Activated naive CD4-positive, alpha-beta T cell treated with anti-CD3 and anti-CD28 coated beads, Interleukin-2, amount 50 U/mL, for 16 hours (primary cell): ENCODE measurements around the gene SUSD4.

ENCODE experiments used
- DNase-seq: peaks from one replicate; pipeline ENCODE4 v3.0.0-alpha.2; 2020

SUSD4 gene

DNA sequence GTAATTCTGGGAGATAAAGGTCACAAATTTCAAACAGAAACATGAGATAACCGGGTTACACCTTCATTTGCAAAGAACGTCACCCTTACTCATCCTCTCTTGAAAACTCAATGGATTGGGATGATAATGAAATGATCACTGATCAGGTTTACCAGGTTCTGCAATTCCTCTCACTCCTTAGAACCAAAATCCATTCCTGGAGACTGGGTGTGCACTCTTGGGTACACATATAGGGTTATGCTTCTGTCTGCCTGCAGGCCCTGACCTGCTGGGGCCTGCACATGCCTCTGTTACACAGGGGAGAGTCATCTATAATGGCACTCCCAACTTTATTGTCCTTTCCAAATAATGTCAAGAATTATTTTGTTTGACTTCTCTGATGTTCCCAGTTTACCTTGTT lies 8.3 kb downstream of the SUSD4 start:
- no peak for DNase-seq

DNA sequence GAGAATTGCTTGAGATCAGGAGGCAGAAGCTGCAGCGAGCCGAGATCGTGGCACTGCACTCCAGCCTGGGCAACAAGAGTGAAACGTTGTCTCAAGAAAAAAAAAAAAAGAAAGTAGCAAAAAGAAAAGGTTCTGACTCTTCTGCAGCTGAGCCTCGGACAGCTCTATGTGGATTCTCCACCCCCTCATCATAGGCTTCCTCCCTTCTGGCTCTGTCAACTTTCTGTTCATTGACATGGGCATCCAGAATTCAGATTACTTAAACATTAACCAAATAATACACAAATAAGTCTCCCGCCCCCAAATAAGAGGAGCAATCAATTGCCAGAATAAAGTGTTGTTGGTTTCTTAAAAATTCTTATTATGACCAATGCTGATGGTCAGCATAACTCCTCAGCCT lies 10.0 kb downstream of the SUSD4 start:
- DNase-seq = no peak

DNA sequence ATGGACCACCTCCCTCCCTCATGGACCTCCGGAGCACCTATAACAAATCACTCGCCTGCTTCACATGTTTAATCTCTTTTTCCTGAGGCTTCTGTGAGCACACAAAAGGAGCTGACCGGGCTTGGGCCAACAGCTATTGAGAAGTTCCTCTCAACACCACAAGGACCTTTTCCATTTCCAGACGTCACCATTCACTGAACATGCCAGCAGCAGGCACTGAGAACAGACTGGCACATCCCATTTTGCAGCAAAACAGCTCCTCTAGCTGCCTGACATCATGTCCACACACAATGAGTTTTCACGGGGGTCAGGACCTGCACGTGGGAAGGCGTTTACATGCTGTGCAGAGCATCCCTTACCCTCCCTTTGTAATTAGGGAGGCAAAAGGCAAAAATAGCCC lies 11.0 kb downstream of the SUSD4 start:
- no peak for DNase-seq

DNA sequence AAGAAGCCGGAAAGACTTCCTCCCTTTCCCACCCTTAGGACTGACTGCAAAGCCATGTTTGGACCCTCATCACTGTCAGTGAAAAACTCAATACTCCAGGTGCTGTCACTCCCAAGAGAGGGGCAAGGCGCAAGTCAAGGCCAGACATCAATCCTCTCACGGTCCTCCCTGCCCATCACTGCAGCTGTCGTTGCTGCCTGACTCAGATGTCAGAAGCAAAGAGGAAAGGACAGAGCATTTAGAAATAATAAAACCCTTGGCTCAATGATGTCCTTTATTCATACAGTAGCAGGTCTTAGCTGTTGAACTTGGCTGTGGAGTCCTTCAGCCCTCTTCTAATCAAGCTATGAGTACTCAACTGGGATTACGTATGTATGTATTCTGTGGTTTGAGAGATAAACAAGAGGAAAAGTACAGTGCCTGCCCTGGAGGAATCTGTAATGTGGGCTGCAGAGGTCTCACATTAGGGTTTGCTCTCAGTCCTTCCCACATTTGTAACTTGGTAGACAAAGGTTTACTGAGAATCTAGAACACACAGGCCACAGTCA lies 13.5 kb downstream of the SUSD4 start:
- no peak for DNase-seq

DNA sequence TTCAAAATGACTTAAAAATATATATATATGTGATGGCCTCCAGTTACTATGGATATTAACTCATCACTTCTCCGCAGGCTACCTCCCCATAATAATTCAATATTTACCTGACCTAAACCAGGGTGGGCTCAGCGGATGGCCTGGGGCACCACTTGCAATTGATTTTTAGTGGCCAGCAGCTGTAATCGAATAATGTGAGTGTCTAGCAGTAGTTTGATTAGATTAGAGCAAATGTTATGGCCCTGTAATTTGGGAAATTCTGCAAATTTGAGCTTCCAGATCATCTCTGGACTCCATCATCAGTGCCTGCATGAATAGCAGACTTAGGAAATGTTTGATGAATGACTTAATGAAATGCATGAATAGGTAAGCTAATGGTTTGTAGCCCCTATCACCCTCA lies 14.7 kb downstream of the SUSD4 start:
- no peak for DNase-seq

DNA sequence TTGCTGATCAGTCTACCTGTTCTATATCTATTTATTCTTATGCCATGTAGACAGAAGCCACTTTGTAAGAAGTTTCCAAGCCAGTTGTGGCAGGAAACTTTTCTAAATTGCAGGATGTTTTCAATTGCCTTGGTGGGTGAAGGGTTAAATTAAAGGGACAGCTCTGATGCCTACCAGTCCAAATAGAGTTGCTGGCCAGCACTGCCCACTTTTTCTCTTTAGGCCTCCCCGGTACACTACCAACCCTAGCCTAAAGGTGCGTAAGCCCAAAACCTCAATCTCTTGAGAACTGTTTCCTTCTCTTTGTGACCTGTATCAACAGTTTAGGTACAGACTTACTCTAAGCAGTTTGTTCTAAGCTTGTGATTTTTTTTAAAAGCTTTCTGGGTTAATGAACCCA lies 15.5 kb downstream of the SUSD4 start:
- DNase-seq = no peak

DNA sequence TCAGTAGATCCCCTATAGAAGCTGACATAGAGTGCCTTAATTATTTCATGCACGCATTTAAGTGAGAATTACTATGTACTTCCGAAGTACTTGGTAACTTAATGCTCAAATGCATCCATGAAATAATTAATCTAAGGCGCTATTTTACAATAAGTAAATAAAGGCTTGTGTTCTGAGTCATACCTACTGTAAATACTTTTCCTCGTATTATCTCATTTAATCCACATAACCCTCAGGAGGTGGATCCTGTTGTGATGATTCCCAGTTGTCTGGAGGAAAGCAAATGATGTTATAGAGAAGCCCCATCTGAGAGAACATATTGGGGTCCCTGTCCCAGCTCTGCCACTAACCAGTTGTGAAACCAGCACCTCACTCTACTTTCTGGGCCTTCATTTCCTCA lies 16.4 kb downstream of the SUSD4 start:
- no peak for DNase-seq

DNA sequence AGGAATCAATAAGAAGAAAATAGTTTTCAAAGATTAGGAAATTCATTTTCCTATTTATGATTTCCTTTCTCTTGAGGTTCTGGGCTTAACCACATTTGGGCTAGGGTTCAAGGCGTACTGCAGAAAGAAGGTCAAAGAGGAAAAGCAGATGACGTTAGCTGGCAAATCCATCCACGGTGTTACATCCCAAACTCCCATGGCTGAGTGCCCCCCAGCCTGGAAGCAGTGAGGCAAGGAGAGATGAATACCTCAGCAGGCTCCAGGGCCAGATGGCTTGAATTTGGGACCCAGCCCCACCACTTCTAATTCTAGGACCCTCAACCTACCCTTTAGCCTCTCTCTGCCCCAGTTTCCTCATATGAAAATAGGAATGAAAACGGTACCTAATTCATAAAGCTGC lies 17.7 kb downstream of the SUSD4 start:
- no peak for DNase-seq

DNA sequence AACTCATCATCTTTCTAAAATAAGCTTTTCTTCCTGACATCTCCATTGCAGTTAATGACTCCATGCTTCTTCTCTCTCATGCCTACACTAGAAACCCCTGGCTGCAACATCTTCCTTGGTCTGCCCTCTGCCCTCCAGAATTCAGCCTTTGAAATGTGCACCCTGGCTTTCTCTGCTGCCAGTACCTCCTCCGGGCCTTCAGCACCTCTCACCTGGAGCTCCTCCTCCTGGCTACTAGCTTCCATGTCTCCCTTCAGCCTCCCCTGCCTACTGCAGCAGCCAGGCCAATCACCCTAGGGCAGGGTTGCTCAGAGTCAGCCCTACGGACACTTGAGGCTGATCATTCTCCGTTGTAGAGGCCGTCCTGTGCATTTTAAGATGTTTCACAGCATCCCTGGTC lies 18.3 kb downstream of the SUSD4 start:
- DNase-seq = no peak

DNA sequence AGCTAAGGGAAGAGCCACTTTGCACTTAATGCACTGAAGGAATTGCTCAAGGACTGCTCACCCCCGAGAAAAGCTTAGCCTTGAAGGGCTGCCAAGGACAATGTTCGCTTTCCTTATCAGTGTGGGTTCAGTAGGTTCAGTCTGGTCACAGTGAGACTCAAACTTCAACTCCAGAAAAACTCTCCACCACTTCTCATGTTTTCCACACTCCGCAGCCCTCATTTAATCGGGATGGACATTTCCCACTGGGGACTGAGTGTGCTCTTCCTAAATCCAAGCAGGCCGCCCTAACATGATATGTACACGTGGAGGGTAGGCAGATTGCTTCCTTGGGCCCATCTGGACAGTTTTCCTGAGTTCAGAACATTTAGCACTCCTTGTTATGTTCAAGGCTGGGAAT lies 19.5 kb downstream of the SUSD4 start:
- no peak for DNase-seq

DNA sequence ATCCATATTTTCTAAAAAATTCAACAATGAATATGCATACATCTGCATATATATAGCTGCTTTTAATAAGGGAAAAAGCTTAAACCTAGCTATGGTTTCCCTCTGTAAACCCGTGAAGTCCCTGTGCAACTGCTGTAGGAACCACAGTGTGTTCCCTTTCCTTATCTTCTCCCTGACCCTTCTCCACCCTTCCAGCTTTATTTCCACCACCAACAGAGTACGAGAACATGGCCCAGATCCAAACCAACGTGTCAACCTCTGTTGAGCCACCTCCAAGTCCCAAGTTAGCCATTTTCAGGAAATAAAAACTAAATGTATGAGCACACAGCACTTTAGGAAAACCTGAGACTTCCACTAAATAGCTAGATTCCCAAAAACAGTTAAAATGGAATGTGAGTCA lies 20.3 kb downstream of the SUSD4 start:
- no peak for DNase-seq

DNA sequence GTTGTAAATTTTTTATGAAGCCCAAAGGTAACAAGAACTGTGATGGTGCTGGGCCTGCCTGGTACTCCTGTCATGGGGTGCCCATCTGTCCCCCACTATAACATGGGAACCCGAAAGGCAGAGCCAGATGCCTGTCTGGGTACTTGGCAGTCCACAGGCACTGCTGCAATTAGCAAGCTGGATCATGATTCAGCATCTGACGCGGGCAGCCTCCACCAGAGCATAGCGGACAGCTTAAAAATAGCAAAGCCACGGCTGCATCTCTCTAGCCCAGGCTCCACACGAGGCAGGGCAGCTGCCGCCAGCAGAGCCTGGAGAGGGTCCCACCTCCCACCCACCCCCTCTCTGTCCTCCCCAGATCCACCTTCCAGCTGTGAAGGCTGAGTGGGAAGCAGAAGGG lies 22.9 kb downstream of the SUSD4 start:
- no peak for DNase-seq

DNA sequence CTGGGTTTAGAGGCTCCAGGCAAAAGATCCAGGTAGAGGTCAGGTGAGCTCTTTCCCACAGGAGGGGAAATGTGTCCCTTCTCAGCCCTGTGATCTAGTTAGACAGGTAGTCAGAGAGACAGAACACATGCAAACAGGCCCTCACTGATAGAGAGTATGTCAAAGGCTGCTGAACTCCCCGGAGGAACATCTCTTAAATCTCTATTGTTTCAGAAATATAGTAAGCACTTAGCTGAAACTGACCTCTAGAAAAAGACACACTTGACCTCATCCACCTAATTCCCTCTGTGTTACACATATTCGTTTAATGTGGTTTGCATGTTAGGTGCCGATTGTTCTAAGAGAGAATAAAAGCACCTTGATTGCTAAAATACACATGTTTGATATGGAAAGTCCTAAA lies 23.3 kb downstream of the SUSD4 start:
- no peak for DNase-seq

DNA sequence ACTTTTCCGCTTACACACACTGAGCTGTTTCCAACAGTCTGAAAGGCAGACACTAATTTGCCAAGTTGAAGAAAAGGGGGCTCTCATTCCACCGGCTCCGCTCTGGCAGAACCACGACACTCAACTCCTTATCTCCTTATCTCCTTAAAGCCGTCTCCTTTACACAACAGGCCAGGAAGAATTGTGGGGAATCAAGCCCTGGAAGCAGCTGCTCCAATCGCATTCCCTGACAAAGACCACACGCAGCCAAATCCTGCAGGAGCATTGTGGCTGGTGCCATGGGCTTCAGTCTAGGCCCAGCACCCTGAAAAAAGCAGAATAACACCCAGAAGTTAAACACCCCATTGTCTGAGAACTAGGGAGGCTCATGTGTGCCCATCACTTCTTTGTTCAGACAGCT lies 24.1 kb downstream of the SUSD4 start:
- no peak for DNase-seq

DNA sequence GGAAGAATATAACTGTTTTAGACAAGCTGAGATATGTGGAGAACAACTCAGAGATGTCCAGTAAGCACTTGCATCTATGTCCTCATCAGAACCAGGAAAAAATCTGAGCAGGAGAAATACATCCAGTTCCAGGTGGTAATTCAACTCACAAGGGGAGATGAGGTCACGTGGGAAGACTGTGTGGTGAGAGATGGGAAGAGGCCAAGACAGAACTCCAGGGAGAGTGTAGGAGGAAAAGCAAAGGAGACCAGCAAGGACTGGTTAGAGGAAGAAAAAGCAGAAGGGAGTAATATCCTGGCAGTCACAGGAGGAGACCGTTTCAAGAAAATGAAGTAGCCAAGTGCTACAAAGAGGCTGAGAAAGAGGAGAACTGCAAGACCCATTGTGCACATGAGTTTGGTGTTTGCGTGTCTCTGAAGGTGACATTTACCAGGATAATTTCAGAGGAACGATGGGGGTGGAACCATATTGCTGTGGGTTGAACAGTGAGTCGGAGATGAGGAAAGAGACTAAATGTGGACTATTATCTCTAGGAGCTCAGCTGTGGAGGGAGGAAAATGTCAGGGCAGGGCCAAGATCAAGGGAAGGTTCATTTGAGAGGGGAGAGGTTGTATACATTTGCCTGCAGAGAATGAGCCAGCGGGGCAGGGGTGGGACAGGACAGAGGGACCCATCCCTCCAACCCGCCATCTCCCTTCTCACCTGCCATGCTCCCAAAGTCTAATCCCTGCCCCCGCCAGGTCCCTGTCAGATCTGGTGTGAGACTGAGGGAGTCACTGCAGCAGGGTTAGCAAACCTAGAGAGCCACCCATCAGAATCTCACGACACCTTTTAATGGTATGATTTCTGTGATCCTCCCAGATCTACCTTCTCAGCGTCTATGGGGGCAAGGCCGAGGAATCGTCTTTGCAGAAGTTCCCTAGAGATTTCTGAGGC lies 24.9 kb downstream of the SUSD4 start:
- DNase-seq = no peak

DNA sequence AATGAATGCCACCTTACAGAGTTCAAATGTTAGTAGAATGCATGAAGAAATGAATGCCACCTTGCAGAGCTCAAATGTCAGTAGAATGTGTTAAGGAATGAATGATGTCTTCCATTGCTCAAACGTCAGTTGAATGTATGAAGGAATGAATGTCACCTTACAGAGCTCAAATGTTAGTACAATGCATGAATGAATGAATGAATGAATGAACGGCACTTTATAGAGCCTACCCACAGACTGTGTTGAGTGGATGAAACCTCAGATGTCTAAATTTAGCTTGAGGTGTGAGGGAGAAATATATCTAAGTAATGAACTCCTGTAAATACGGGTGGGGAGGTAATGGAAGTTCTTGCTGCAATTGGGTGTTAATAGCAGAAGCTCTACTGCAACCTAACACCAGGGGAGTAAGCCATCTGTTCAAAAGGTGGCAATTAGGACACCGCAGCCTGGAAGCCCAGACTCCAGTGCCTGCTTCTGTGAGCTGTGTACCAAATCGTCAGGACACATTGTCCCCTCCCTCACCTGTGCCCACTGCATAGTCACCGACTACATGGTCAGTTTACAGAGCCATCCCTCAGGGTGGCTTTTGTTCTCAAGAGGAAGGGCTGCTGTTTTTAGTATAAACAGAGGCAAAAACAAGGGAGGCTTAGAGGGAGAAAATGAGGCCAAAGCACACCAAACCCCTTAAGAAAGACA lies 26.7 kb downstream of the SUSD4 start:
- no peak for DNase-seq

DNA sequence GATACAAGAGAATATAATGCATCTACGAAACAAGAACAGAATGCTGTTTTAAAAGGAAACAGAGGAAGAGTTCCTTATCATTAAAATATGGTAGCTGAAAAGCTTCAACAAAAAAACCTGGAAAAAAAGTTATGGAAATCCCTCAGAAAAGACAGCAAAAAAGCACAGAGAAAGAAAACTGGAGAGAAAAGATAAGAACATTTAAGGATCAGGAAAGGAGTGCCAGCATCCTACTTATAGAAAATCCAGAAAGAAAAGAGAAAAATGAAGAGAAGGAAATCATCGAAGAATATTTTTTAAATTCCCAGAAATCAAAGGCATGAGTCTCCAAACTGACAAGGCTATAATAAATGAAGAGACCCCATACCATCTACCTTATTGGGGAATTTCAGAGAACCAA lies 29.8 kb downstream of the SUSD4 start:
- no peak for DNase-seq

DNA sequence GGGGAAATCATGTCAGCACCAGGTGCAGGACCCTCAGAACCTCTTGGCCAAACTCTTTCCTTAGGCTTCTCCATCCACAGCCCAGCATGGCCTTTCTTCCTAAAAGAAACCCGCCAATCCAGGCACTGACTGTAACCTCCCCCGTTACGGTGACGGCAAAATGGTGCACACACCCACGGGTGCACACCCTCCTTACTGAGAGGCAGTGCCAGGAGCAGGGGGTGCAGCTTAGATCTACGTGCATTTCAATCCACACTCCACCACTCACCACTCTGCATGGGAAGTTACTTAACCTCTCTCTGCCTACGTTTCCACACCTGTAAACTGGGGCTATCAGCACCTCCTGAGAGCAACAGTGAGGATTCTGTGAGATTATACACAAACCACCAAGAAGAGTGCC lies 31.0 kb downstream of the SUSD4 start:
- no peak for DNase-seq

DNA sequence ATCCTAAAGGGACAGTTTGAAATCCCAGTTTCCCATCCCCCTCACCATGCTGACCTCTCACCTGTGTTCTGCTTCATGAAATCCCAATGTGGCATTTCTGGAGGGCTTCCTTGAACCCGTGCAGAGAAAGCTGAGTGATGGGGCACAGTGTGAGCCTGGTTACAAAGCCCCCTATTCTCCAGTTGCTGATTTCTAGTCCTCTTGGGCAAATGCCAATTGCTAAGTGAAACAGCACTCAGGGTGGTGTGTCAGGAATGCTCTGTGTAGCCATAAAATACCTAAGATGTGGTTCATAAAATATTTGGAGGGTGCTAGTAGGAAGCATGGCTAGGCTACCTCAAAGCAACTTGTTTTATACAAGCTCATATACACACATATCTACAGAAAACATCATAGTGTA lies 32.0 kb downstream of the SUSD4 start:
- DNase-seq = no peak

DNA sequence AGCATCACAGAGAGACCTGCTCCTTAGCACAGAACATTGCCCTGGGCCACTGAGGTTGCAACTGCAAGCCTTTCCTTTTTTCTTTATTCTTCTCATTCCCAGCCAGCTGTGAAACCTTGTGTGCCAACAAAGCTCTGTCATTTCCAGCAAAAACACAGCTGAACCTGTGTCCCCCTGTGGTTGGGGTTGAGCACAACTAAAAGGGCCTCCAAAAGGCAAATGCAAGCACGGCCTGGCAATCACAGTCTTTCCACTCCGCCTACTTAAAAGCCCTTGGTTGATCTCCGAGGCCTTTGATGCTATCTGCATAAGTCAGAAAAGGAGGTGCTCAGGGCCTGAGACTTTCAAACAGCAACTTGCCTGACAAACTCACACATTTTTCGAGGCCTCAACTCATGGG lies 32.7 kb downstream of the SUSD4 start:
- DNase-seq = peak; percentile 20

DNA sequence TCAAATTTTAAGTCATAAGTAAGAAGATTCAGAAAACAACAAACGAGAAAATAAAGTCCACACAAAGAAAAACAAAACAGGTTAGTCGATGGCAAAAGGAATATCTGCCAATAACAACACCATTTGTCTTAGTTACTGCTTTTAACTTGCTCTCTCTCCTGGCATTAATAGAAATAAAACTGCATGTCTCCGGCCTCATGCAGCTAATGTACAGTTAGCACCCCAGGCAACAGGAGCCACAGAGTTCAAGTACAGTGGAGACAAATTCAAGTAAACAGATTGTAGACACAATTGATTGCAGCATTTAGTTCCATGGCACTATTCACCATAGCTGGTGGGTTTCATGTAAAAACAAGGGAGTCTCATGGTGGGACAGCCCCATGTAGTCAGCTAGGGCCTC lies 33.5 kb downstream of the SUSD4 start:
- no peak for DNase-seq

DNA sequence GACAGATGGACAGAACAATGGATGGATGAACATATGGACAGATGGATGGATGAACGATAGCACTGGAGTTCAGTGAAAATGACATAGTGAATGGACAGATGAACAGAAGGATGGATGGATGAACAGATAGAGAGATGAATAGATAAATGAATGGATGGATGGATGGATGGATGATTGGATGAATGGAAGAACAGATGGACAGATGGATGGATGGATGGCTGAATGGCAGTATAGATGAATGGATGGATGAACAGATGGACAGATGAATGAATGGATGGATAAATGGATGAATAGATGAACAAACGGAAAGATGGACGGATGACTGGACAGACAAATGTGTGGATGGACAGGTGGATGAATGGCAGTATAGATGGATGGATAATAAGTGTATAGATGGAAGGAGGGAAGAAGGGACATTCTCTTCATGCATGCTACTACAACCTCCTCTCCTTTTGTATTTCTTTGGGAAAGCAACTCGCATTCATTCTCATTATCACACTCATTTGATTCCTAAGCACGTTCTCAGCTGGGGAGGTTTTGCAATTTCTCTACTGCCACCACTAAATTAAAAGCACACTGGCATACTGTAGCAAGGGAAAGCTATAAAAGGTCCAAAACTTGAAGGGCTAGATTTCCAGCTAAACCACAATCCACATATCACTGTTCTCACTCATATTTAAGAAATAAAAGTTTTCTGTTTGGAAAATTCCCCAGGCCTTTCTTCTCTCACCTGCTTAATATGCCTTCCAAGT lies 34.1 kb downstream of the SUSD4 start:
- DNase-seq = no peak

DNA sequence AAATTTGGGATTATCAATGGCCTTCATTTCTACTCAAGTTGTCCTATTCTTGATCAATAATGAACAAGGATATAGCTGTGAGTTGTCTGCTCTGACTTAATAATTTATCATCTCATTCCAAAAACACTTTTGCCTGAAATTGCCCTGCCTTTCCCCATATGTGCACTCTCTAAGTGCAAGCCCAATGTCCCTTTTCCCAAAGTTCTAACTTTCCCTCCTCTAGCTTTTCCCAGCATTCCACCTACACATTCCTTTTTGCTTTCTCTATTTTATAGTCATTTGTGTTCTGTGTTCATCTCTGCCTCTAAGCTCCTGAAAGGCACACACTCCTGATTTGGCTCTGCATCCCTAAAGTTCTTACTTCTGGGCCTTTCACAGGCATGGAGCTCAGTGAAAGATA lies 34.7 kb downstream of the SUSD4 start:
- no peak for DNase-seq

DNA sequence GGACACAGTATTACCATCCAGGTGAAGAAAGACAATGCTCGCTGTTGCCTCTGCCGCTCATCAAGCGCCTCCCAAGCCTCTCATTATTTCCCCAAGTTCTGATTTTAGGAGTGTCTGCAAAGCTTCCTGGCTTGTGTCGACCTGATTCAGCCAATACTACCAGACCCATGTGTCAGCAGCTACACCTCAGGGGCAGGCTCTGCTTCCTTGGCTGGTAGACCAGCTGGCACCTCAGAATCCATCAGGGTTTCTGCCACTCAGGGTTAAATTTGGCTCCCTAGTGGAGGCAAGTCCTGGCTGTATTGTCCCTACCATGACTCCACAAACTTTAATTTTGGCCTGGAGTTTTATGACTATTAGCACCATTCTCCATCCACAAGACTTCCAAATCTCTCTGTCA lies 35.4 kb downstream of the SUSD4 start:
- DNase-seq = no peak
